NCI-H1417 (cell line): ENCODE data around the gene TOMM22.
"Not testable (repeated sequence)": the region's sequence is repeated elsewhere in the genome, so short reads cannot be mapped to it uniquely, and the experiment has no call there.

Experiments
- DNase-seq, 3 experiments: peaks; one replicate each; lab custom pipeline; 2025; lab: John Stamatoyannopoulos, UW

The TOMM22 gene

DNA sequence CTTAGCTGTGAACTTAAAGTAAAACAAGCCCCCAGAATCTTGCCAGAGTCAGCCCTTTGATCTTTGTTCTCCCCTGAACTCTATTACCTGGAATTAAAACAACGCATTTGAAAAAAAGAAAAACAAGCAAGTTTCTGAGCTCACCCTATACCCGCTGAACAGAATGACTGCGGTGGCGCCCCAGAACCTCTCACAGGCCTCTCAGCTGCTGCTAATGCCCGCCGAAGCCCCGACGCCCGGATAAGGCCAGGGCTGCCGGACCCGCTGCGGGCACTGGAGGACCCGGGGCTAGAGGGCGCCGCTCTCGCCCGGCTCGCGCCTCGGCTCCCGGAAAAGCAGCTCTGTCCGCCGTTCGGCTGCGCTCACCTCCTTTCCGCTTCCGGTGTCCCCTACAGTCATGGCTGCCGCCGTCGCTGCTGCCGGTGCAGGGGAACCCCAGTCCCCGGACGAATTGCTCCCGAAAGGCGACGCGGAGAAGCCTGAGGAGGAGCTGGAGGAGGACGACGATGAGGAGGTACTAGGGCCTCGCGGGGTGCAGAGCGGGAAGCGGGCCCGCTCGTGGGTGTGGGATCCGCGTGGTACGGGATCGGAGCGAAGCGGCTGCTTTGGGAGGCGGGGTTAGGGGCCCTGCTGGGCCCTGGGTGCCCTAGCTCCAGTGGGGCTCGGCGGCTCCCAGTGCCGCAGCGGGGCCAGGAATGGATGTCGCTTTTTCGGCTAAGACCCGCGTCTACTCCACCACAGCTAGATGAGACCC is at the start of gene TOMM22:
Gene TOMM22 (plus strand): TSS at position 376 of the 754 bp plus-strand sequence. CDS start 22 bp downstream, at position 398.
- peak; percentile 71 to 85 (median 77) for DNase-seq

DNA sequence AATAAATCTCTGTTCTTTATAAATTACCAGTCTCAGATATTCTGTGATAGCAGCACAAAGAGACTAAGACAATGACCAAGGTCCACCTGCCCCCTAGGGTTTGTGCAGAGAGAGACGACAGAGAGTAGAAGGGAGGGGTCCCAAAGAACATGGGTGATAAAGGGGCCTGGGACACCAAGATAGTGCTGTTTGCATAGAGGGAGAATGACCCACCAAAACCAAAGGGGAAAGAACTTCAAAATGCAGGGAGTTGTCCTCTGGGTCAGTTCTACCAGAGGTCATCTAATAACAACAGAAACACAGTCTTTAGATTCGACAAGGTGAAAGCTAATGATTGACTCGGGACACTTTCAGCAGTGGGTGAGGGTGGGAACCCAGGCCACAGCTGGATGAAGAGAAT is 49.2 kb upstream of the TOMM22 start:
- no peak for DNase-seq

GRCh38 chr22:38638216-38638615 is 43.5 kb upstream of the TOMM22 start:
- DNase-seq, result no peak

GRCh38 chr22:38638728-38639127 is 43.0 kb upstream of the TOMM22 start:
- DNase-seq, result no peak

GRCh38 chr22:38641476-38642040 is 40.2 kb upstream of the TOMM22 start:
- DNase-seq, result no peak

GRCh38 chr22:38644245-38644644 is 37.5 kb upstream of the TOMM22 start:
- not testable (repeated sequence) for DNase-seq

DNA sequence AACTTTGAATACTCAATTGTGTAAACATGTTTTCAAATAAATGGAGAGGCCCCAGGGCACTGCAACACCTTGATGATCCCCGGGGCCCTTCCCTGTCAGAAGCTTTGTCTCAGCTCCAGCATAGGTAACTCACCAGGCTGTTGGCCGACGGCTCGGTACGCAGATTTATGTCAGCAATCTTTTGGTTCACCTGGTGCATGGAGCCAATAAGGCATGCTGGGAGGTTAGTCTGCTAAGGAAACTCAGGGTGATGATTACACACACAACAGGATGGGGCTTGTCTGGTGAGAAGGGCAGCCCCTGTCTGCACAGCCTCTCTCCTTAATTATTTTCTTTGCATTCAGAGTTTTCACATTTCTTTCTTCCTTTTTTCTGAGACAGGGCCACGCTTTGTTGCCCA is 36.3 kb upstream of the TOMM22 start:
- no peak for DNase-seq

DNA sequence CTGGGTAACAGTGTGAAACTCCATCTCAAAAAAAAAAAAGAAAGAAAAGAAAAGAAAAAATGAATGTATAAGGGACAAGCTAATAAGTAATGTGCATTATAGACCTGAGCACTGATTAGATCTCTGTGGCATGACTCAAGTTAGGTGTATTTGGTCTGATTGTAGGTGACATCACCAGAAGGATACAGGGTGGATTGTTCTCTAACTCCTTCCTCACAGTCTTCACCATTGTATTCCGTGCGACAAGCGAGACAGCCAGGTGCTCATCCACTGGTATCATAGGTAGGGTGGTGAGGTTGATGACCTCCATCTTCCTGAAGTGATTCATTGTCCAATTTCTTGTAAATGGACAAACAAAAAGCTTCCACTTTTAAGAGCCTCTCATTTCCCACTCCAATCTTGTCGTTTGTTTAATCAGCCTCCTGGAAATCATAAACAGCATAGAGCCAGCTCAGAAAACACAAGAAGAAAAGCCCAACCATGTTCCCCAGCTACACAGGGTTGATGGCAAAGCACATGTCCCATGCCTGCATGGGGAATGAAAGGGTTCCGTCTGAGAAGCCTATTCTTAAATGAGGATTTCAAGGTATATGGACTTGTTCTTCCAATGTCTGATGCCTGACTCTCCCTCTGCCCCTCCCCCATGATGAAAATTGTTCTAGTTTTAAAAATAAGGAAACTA is 31.8 kb upstream of the TOMM22 start:
- DNase-seq, result peak in 2 of 3 experiments; percentile 3 to 31

GRCh38 chr22:38652859-38653258 is 28.9 kb upstream of the TOMM22 start:
- no peak for DNase-seq

GRCh38 chr22:38653741-38654140 is 28.0 kb upstream of the TOMM22 start:
- DNase-seq, result no peak

DNA sequence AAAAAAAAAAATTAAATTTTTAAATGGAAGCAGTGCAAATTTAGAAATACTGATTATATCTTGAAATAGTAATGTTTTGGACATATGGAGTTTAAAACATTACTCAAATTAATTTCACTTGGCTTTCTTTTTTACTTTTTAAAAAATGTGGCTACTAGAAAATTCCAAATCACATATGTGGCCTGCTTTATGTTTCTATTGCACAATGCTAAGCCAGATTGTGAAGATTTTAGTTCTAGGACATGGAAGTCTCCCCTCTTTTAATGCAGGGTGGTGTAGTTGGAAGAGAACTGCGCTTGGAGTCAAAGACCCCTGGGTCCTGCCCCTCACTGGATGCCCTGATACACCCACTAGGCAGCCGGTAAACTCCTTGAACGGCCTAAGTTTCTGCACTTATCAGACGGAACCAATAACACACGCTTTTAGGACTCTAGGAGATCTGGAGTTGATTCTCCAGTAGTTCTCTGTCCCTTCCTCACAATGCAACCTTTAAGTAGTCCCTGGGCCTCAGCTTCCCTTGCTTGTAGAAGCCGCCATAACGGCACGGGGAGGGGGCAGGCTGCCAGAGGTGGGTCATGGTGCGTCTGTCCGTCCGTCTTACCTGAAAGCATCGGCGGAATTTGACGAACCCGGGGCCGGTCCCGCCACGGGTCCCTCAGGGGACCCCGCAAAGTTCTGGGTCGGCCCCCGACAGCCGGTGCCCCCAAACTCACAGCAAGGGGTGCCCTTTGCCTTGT is 26.1 kb upstream of the TOMM22 start:
- DNase-seq, result peak in 1 of 3 experiments; percentile 78

- DNase-seq, result peak; percentile 86 to 95 (median 87)
Measured at GRCh38 chr22:38656256-38657044, 25.3 kb upstream of the TOMM22 start, which contains the start of the genes CBY1 and FAM227A. CBY1 (plus strand) TSS chr22:38656638; CDS start chr22:38668055, 11,417 bp downstream. FAM227A (minus strand) TSS chr22:38656392; CDS start chr22:38650168, 6,224 bp downstream.

DNA sequence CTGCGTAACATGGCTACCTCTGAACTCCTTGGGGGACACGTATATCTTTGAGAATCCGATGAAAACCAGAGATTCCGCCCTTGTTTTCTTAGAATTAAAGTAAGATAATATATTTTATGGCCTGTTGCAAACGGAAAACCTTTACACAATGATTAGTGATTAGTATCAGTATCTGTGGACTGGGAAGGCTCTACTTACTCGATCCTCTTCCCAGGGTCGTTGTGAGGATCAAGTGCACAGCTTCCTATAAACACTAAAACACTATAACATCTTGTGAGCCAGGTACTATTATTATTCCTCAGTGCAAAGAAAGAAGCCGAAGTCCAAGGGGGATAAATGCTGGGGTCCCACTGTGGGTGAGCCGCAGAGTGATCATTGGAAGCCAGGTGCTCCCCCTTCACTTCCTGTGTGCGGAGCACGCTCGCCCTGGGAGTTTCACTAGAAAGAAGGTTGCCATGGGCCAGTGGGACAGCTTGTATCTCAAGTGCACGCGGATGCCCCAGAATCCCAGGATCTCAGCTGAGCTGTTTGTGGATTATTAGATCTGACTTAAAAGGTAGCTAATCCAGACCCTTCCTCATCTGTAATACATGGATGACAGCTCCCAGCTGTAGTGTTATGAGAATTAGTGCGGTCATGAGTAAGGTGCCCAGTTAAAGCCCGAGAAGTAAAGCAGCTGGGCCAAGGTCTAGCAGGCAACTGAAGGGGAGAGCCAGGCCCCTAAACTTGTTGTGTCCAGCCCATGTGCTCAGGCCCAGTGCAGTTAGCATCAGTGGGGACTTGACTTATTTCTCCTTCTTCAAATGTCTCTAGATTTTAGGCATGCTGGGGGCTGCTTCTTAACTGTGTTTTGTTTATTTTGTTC is 24.5 kb upstream of the TOMM22 start:
- DNase-seq, result peak in 2 of 3 experiments; percentile 24 to 44

DNA sequence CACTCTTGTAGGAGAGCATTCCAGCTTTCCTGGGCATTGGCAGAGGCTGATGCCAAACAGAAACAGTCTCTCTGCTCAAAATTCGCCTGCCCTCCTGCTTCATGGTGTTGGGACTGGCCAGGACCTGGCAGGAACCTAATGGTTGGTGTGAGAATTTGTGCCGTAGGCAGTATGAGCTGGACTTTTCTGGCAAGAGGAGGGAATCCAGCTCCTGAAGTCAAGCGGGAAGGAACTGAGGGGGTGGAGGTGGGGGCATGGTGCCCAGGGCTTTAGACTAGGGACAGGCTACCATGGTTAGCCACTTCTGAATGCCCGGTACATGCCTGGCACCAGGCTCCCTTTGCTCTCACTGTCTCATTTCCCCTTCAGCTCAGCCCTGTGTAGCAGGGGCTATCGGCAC is 6.9 kb upstream of the TOMM22 start:
- DNase-seq, result no peak

GRCh38 chr22:38675833-38676232 is 5.9 kb upstream of the TOMM22 start:
- no peak for DNase-seq

DNA sequence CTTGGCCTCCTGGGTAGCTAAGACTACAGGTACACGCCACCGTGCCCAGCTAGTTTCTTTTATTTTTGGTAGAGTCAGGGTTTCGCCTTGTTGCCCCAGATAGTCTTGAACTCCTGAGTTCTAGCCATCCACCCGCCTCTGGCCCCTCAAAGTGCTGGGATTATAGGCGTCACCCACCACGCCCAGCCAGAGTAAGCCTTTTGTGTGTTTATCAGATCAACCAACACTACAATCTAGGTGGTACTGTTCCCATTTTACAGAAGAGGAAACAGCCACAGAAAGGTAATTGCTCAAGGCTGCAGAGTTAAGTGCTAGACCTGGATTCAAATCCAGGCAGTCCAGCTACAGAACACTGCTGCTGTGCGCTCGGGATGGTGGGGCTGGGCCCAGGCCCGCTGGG is 3.1 kb downstream of the TOMM22 start:
- DNase-seq, result no peak

GRCh38 chr22:38685761-38686160 is 4.0 kb downstream of the TOMM22 start:
- no peak for DNase-seq

DNA sequence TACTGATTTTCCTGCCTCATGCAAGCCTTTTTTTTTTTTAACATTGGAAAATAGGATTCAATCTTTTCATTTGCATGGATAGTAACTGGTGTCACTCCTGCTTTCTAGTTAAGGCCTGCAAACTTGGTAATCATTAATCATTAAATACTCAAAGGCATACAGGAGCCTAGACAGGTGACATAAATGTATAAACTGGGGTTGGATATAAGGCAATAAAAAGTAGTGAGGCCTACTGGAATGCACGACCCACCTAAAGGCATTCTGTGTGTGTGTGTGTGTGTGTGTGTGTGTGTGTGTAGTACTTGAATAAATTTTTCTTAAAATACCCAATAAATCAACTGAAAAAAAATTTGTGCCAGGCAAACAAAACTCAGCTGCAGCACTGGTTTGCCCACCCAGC is 7.9 kb downstream of the TOMM22 start:
- DNase-seq, result no peak

- no peak for DNase-seq
Measured at GRCh38 chr22:38694049-38694448, 12.3 kb downstream of the TOMM22 start.

GRCh38 chr22:38694940-38695339 is 13.2 kb downstream of the TOMM22 start:
- DNase-seq, result no peak
